Panc1 (cell line): ENCODE measurements around the gene BRD9.

Source experiments
- CTCF ChIP-seq: fragments of 450-650 bp; IDR thresholded peaks from 2 replicates; pipeline ENCODE4 v1.5.1; 2017; ENCODE audit warnings: mild to moderate bottlenecking
- POLR2AphosphoS5 ChIP-seq: IDR thresholded peaks from 2 replicates; pipeline ENCODE4 v1.6.1; 2012; ENCODE audit warnings: mild to moderate bottlenecking, low read depth, low read length, moderate library complexity
- REST ChIP-seq, 2 experiments: IDR thresholded peaks; 2 replicates each; pipeline ENCODE4 v1.6.1; 2011 to 2012; ENCODE audit warnings: low read depth in 2 of 2, control low read depth in 1 of 2, low read length in 1 of 2, mild to moderate bottlenecking in 1 of 2, moderate library complexity in 1 of 2; ENCODE audit not compliant: insufficient read depth in 1 of 2
- SIN3A ChIP-seq: IDR thresholded peaks from 2 replicates; pipeline ENCODE4 v1.6.1; 2012; ENCODE audit warnings: low read depth, mild to moderate bottlenecking, low read length, moderate library complexity, borderline replicate concordance; ENCODE audit not compliant: insufficient read depth
- TCF7L2 ChIP-seq: IDR thresholded peaks from 2 replicates; pipeline ENCODE4 v1.6.1; 2011; ENCODE audit warnings: mild to moderate bottlenecking, low read depth, low read length, inconsistent platforms

GRCh38 chr5:861442-862366, 30.9 kb downstream of the BRD9 start:
- TF ChIP-seq POLR2AphosphoS5 (no peak; the same call in 1 of the 2 replicates), CTCF (no peak), TCF7L2 (no peak), REST (IDR thresholded peaks at IDR 0.05; ENCODE audit: insufficient read depth in 1 of 2, low read depth in 2 of 2, low read length in 1 of 2) (no peak), SIN3A (no peak)
